HepG2 (cell line): ENCODE data around the gene DCP2.

Experiments used
- MAZ ChIP-seq, 2 experiments: sonication (generic) in 1 of 2; formaldehyde crosslinking in 1 of 2; IDR thresholded peaks; 2 replicates each; pipeline versions ENCODE4 v1.5.0 to v1.6.1; 2012 to 2020; ENCODE audit warnings: low read depth in 2 of 2, mild to moderate bottlenecking in 2 of 2, borderline replicate concordance in 1 of 2, improper control_type of control experiment in 1 of 2, low read length in 1 of 2, missing genetic modification reagents in 1 of 2, moderate library complexity in 1 of 2
- TF ChIP-seq, protein P1 (sequence below): sonication (generic); formaldehyde crosslinking; IDR thresholded peaks from 2 replicates; pipeline ENCODE4 v1.4.0; 2020; ENCODE audit warnings: missing genetic modification reagents

- TF ChIP-seq, protein P1, sequence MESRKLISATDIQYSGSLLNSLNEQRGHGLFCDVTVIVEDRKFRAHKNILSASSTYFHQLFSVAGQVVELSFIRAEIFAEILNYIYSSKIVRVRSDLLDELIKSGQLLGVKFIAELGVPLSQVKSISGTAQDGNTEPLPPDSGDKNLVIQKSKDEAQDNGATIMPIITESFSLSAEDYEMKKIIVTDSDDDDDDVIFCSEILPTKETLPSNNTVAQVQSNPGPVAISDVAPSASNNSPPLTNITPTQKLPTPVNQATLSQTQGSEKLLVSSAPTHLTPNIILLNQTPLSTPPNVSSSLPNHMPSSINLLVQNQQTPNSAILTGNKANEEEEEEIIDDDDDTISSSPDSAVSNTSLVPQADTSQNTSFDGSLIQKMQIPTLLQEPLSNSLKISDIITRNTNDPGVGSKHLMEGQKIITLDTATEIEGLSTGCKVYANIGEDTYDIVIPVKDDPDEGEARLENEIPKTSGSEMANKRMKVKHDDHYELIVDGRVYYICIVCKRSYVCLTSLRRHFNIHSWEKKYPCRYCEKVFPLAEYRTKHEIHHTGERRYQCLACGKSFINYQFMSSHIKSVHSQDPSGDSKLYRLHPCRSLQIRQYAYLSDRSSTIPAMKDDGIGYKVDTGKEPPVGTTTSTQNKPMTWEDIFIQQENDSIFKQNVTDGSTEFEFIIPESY (CRISPR knock-in tag) = no peak
- TF ChIP-seq MAZ (IDR thresholded peaks at IDR 0.05; ENCODE audit: borderline replicate concordance, low read depth, low read length) = no peak
- TF ChIP-seq MAZ (CRISPR knock-in tag; IDR thresholded peaks at IDR 0.05; ENCODE audit: low read depth) = no peak
Measured at GRCh38 chr5:113005454-113005853, 28.9 kb downstream of the DCP2 start.
